Naive B cell (primary cell): ENCODE data around the gene DDOST. TPM values are rescaled to one million over a fixed set of nuclear protein-coding genes. Genes with fewer than 3 reads are reported as not detected.
"Not testable (repeated sequence)": the region's sequence is repeated elsewhere in the genome, so short reads cannot be mapped to it uniquely, and the experiment has no call there.

Experiments
- ATAC-seq, 2 donors: fragments of 150-1000 bp; cut with Tn5 transposase; 2 replicates each; pipeline ENCODE4 v1.10.0; 2021; ENCODE audit warnings: low read depth in 2 of 2, mild to moderate bottlenecking in 2 of 2, moderate library complexity in 2 of 2
- DNase-seq: peaks from one replicate; pipeline ENCODE4 v3.0.0; 2022
- H3K27ac Mint-ChIP-seq, 6 donors: one replicate each; pipeline ENCODE4 v1.8.0; 2020 to 2022; ENCODE audit warnings: mild to moderate bottlenecking in 6 of 6, mixed read lengths in 6 of 6, moderate library complexity in 5 of 6, inconsistent platforms in 2 of 6
- H3K27me3 Mint-ChIP-seq, 3 donors: one replicate each; pipeline ENCODE4 v1.8.0; 2021 to 2022; ENCODE audit warnings: mixed read lengths in 3 of 3, mild to moderate bottlenecking in 1 of 3
- H3K36me3 Mint-ChIP-seq, 2 donors: one replicate each; pipeline ENCODE4 v1.8.0; 2020 to 2022; ENCODE audit warnings: mixed read lengths in 2 of 2, inconsistent platforms in 1 of 2, mild to moderate bottlenecking in 1 of 2
- H3K4me1 Mint-ChIP-seq, 3 donors: one replicate each; pipeline ENCODE4 v1.8.0; 2020 to 2022; ENCODE audit warnings: mixed read lengths in 3 of 3, inconsistent platforms in 1 of 3, mild to moderate bottlenecking in 1 of 3, moderate library complexity in 1 of 3
- H3K4me3 Mint-ChIP-seq, 8 donors: one replicate each; pipeline ENCODE4 v1.8.0; 2020 to 2022; ENCODE audit warnings: mild to moderate bottlenecking in 8 of 8, mixed read lengths in 8 of 8, moderate library complexity in 8 of 8, inconsistent platforms in 2 of 8
- H3K9me3 Mint-ChIP-seq, 7 donors: one replicate each; pipeline ENCODE4 v1.8.0; 2020 to 2022; ENCODE audit warnings: mixed read lengths in 7 of 7, mild to moderate bottlenecking in 5 of 7, inconsistent platforms in 2 of 7, moderate library complexity in 1 of 7
- polyA plus RNA-seq, 6 donors: library from polyadenylated mRNA; unstranded; fragments of 300-500 nt; fragmentation: Illumina TruSeq; gene quantifications; one replicate each; pipeline ENCODE4 v1.2.3, GENCODE V29; 2021; ENCODE audit warnings: low read depth in 6 of 6

Gene DDOST
- polyA plus RNA-seq, 6 donors from 2014 or later, result 190 to 325 (median 211) TPM

GRCh38 chr1:20606801-20607570 lies 54.2 kb downstream of the DDOST start:
- H3K27me3 Mint-ChIP-seq, result peaks cover 0 to 17% (median 17%) of the 10 kb centered on the region in 3 donors
- not testable (repeated sequence) for DNase-seq, H3K36me3 Mint-ChIP-seq, H3K27ac Mint-ChIP-seq, H3K4me1 Mint-ChIP-seq, H3K4me3 Mint-ChIP-seq, ATAC-seq, H3K9me3 Mint-ChIP-seq

GRCh38 chr1:20604678-20605077 lies 56.5 kb downstream of the DDOST start:
- H3K27ac Mint-ChIP-seq, result no peak overlapping the region
- H3K4me1 Mint-ChIP-seq, result no peaks in the 10 kb centered on the region
- H3K36me3 Mint-ChIP-seq, result no peaks in the 10 kb centered on the region
- no peak for ATAC-seq
- no peak for DNase-seq
- H3K27me3 Mint-ChIP-seq, result peaks cover 0 to 22% (median 17%) of the 10 kb centered on the region in 3 donors
- no peak overlapping the region for H3K4me3 Mint-ChIP-seq
- H3K9me3 Mint-ChIP-seq, result peaks cover 0 to 4% (median 0%) of the 10 kb centered on the region in 7 donors

GRCh38 chr1:20603504-20604464 lies 57.4 kb downstream of the DDOST start:
- H3K4me1 Mint-ChIP-seq, result no peaks in the 10 kb centered on the region
- H3K9me3 Mint-ChIP-seq, result peaks cover 0 to 4% (median 0%) of the 10 kb centered on the region in 7 donors
- no peak overlapping the region for H3K4me3 Mint-ChIP-seq
- H3K27ac Mint-ChIP-seq, result no peak overlapping the region
- H3K27me3 Mint-ChIP-seq, result peaks cover 3 to 26% (median 22%) of the 10 kb centered on the region in 3 donors
- no peak for ATAC-seq
- no peak for DNase-seq
- no peaks in the 10 kb centered on the region for H3K36me3 Mint-ChIP-seq

GRCh38 chr1:20602851-20603450 lies 58.2 kb downstream of the DDOST start:
- no peak for ATAC-seq
- no peak overlapping the region for H3K4me3 Mint-ChIP-seq
- no peaks in the 10 kb centered on the region for H3K36me3 Mint-ChIP-seq
- H3K27ac Mint-ChIP-seq, result peak overlapping the region in 1 of 6 donors; percentile 40
- peaks cover 5 to 28% (median 25%) of the 10 kb centered on the region in 3 donors for H3K27me3 Mint-ChIP-seq
- no peaks in the 10 kb centered on the region for H3K4me1 Mint-ChIP-seq
- H3K9me3 Mint-ChIP-seq, result peaks cover 0 to 6% (median 0%) of the 10 kb centered on the region in 7 donors
- no peak for DNase-seq

Other genes starting within 250 kb of the DDOST start
- gene CAMK2N1, start 175.2 kb downstream of the DDOST start, polyA plus RNA-seq, result not detected
- gene MUL1, start 153.2 kb downstream of the DDOST start, polyA plus RNA-seq, result 10 to 100 TPM; 28.5 to 85.5 (median 37.5) TPM
- not detected for gene FAM43B, start 108.8 kb downstream of the DDOST start, polyA plus RNA-seq
- gene CDA, start 72.3 kb downstream of the DDOST start, polyA plus RNA-seq, result 1 to 10 TPM in 1 of 6 donors, under 1 TPM in 3, not detected in 2; 0.30 to 3.2 (median 0.59) TPM
- gene PINK1, start 27.9 kb downstream of the DDOST start, polyA plus RNA-seq, result 10 to 100 TPM in 5 of 6 donors, 1 to 10 TPM in 1; 9.1 to 21.0 (median 16.2) TPM
- gene KIF17, start 56.6 kb upstream of the DDOST start, polyA plus RNA-seq, result not detected
- gene SH2D5, start 71.3 kb upstream of the DDOST start, polyA plus RNA-seq, result not detected
- gene HP1BP3, start 125.9 kb upstream of the DDOST start, polyA plus RNA-seq, result 100 to 1,000 TPM; 185 to 291 (median 221) TPM